Myocyte (in vitro differentiated cells): ENCODE data around the gene FAU. TPM values are rescaled to one million over a fixed set of nuclear protein-coding genes. Genes with fewer than 3 reads are reported as not detected.
A peak's percentile ranks its signal among the peaks of the same experiment; 100 is the strongest.

Experiments used
- DNase-seq: peaks from one replicate; pipeline ENCODE4 v3.0.0-alpha.2; 2012; ENCODE audit warnings: low read depth
- microRNA-seq: library from miRNA; unstranded; fragments of <30 nt; microRNA quantifications from one replicate; pipeline ENCODE4, GENCODE V29; 2016
- total RNA-seq: library from RNA; depleted of rRNA; stranded (reverse); fragments of >200 nt; gene quantifications from 2 replicates; pipeline ENCODE4 v1.2.3, GENCODE V29; 2014

Gene FAU
- total RNA-seq, 1 donor from 2014 or later = 163 TPM

DNA sequence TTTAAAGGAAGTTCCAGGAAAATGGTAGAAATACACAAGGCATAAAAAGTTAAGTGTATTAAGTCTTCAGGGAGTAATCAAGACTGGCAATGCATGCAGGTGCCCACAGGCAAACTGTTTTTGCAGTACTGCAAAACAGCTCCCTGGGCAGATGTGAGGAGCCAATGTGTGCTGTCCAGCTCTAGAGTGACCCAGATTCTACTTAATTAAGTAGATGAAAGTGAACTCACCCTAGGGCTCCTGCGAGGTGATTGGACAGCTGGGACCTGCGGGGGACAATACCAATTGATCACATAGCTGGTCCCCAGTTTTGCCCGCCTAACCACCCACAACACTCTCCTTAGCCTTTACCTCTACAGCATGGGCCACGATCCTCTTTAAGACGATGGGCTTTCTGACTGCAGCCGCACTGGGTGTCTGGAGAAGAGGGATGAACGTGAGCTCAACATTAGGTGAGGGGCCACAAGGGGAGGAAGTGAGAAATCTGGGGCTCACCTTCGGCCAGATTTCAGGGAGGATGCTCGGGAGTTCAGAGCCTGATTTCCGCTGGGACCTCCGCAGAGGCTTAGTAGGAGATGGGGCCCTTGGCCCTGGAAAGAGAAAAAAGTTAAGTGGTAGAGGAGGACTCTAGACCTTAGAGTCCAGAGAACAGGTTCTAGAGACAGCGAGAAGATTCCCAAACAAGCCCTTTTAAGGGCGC lies 38.6 kb downstream of the FAU start:
- no peak for DNase-seq

DNA sequence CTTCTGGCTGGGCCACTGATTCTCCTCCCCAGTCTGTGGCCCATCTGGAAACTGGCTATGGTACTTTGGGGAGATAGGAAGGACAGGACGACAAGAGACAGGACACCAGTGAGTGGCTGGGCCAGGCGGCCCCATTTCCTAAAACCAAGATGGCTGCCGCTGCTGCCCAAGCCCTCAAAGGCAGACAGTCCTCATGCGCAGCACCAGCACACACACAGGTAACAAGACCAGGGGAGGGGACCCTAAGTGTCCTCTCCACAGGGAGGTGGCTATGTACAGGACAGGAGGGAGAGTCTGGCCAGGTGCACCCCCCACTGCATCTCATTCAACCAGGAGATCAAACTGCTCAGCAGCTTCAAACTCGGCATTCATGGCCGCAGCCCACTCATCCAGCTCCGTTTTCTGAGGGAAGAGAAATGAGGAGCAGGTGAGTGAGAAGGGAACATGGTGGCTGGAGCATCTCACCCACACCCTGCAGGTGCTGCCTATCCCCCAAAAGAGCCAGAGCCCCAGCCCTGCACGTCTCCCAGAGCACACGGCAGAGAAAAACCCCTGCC lies 43.1 kb downstream of the FAU start:
- no peak for DNase-seq

- DNase-seq = peak; percentile 26
Observed at GRCh38 chr11:65078151-65078550, 43.8 kb downstream of the FAU start.

DNA sequence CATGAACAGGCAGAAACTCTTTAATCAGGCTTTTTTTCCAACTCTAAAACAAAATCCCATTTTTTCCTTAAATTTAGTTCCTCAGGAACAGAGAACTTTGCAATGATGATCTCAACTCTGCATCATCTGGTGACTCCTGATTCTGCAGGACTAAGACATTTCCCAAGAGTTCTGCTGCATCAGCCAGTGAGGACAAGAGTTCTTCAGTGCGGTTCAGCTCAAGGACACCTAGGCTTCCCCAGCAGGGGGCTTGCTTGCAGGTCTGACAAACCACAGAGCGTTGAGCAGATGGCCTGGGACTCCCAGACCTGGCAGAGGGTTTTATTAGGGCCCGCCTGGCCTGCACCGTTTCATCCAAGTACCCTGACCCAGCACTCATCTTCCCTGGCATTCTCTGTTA lies 44.5 kb downstream of the FAU start:
- no peak for DNase-seq

DNA sequence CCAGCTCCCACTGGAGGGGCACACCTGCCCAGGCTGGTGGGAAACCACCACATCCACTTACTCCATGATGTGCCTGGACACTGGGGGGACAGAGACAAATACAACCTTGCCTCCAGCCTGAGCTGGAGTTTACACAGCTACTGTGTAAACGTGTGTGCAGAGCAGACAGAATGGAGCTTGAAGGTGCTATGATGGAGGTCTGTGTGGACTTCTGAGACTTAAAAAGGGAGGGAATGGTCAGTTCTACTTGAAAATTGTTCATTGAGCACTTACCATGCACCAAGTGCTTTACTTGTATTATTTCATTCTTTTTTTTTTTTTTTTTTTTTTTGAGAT lies 49.3 kb downstream of the FAU start:
- DNase-seq = no peak

DNA sequence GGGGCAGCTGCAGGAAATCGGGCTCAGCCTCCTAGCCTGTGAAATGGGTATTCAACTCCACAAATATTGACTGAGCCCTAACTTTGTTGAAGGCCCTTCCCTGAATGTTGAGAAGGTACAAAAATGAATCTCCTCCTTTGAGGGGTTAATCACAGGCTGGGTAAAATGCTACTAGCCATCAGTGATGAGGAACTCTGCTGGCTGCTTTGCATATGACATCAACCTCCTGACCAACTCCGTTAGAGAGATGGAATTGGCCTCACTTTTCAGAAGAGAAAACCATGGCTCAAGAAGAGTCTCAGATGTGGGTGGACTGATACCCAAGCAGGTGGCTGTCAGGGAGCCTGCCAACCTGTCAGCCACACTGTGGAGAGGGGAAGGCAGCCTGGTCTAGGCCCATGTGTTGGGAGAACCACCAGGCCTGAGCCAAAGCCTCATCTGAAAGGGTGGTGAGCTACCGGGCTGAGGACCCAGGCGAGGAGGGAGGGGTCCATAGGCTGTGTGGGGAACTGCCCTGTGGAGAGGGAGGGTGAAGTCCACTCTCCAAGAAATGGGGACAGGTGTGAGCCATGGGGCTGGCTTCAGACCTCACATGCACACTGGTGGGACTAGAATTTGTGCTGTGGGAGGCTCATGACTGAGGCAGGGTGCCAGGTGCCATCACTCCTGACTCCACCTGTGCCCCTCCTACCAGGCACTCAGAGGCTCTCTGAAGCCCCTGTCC lies 49.9 kb downstream of the FAU start:
- DNase-seq = no peak

Small RNA genes within 50 kb of the gene (microRNA-seq; reads per million reads assigned to microRNA genes)
- not detected for gene MIR6751

Other genes starting within 250 kb of the FAU start
- 58.0 and 60.4 TPM in 2 replicates for gene EHD1, start 243.5 kb downstream of the FAU start, total RNA-seq
- 14.1 and 20.4 TPM in 2 replicates for gene ATG2A, start 204.9 kb downstream of the FAU start, total RNA-seq
- 32.1 and 39.0 TPM in 2 replicates for gene PPP2R5B, start 197.4 kb downstream of the FAU start, total RNA-seq
- not detected in 2 replicates for gene GPHA2, start 186.2 kb downstream of the FAU start, total RNA-seq
- not detected in 2 replicates for gene MAJIN, start 150.0 kb downstream of the FAU start, total RNA-seq
- gene BATF2, start 125.2 kb downstream of the FAU start, total RNA-seq = 0.21 and 1.2 TPM in 2 replicates
- gene ARL2, start 108.0 kb downstream of the FAU start, total RNA-seq = 134 TPM in 2 replicates
- gene SNX15, start 94.7 kb downstream of the FAU start, total RNA-seq = 12.5 and 21.3 TPM in 2 replicates
- gene SAC3D1, start 80.9 kb downstream of the FAU start, total RNA-seq = 20.4 and 32.5 TPM in 2 replicates
- gene NAALADL1, start 63.6 kb downstream of the FAU start, total RNA-seq = not detected in 2 replicates
- 0.75 and 1.8 TPM in 2 replicates for gene CDCA5, start 38.1 kb downstream of the FAU start, total RNA-seq
- 39.8 and 48.1 TPM in 2 replicates for gene ZFPL1, start 37.9 kb downstream of the FAU start, total RNA-seq
- gene VPS51, start 25.9 kb downstream of the FAU start, total RNA-seq = 158 and 214 TPM in 2 replicates
- 17.3 and 30.3 TPM in 2 replicates for gene TM7SF2, start 10.3 kb downstream of the FAU start, total RNA-seq
- 13.4 and 18.3 TPM in 2 replicates for gene ZNHIT2, start 4.4 kb downstream of the FAU start, total RNA-seq
- gene MRPL49, start 187 bp upstream of the FAU start, total RNA-seq = 37.6 and 44.2 TPM in 2 replicates
- gene SYVN1, start 12.4 kb upstream of the FAU start, total RNA-seq = 25.1 and 29.2 TPM in 2 replicates
- gene SPDYC, start 48.1 kb upstream of the FAU start, total RNA-seq = not detected in 2 replicates
- 130 and 149 TPM in 2 replicates for gene CAPN1, start 59.8 kb upstream of the FAU start, total RNA-seq
- 3.2 and 4.5 TPM in 2 replicates for gene POLA2, start 139.8 kb upstream of the FAU start, total RNA-seq
- gene CDC42EP2, start 192.7 kb upstream of the FAU start, total RNA-seq = 45.1 and 47.2 TPM in 2 replicates
- gene DPF2, start 211.7 kb upstream of the FAU start, total RNA-seq = 35.0 and 37.1 TPM in 2 replicates
- 0.72 and 0.73 TPM in 2 replicates for gene TIGD3, start 232.6 kb upstream of the FAU start, total RNA-seq